ENCODE results near the gene CHKA. TPM values are rescaled to one million over a fixed set of nuclear protein-coding genes. Genes with fewer than 3 reads are reported as not detected.
A peak's percentile ranks its signal among the peaks of the same experiment; 100 is the strongest.

The CHKA gene
- total RNA-seq, 1 donor from 2014 or later, result 60.4 TPM

GRCh38 chr11:68133761-68134160 is 12.6 kb upstream of the CHKA start:
- Mint-ChIP-seq H3K36me3 (ENCODE audit: insufficient read depth) (peaks cover 21% of the 10 kb centered on the region), H3K9me3 (ENCODE audit: low read depth) (peaks cover 37% of the 10 kb centered on the region)
- TF ChIP-seq, protein P1, sequence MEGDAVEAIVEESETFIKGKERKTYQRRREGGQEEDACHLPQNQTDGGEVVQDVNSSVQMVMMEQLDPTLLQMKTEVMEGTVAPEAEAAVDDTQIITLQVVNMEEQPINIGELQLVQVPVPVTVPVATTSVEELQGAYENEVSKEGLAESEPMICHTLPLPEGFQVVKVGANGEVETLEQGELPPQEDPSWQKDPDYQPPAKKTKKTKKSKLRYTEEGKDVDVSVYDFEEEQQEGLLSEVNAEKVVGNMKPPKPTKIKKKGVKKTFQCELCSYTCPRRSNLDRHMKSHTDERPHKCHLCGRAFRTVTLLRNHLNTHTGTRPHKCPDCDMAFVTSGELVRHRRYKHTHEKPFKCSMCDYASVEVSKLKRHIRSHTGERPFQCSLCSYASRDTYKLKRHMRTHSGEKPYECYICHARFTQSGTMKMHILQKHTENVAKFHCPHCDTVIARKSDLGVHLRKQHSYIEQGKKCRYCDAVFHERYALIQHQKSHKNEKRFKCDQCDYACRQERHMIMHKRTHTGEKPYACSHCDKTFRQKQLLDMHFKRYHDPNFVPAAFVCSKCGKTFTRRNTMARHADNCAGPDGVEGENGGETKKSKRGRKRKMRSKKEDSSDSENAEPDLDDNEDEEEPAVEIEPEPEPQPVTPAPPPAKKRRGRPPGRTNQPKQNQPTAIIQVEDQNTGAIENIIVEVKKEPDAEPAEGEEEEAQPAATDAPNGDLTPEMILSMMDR (IDR thresholded peaks at IDR 0.05; ENCODE audit: unreplicated experiment), result no peak

DNA sequence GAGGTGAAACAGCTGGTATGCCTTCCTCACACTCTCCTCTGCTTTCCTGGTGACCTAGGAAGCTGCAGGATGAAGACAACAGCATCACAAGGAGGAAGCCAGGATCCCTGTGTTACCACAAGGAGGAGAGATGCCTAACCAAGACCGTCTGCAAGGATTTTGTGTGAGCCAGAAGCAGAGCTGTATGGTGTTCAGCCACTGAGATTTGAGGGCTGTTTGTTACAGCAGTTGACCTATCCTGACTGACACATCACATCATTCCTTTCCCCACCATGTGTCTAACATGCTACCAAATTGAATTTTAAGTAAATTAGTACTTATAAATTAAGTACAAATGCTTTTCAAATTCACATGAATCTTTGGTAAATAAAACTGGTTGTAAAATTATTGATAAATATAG is 8.9 kb upstream of the CHKA start:
- Mint-ChIP-seq H3K9me3 (ENCODE audit: low read depth) (peaks cover 24% of the 10 kb centered on the region), H3K4me3 (ENCODE audit: low read depth) (no peak overlapping the region), H3K36me3 (ENCODE audit: insufficient read depth) (peaks cover 12% of the 10 kb centered on the region), H3K27ac (no peak overlapping the region), H3K27me3 (no peaks in the 10 kb centered on the region), H3K4me1 (ENCODE audit: low read depth) (peaks cover 17% of the 10 kb centered on the region)
- TF ChIP-seq, protein P1 (IDR thresholded peaks at IDR 0.05; ENCODE audit: unreplicated experiment), result no peak
- no peak for DNase-seq (ENCODE audit: low spot score, unreplicated experiment)

More at GRCh38 chr11:68133761-68134160, 12.6 kb upstream of the CHKA start:
- Mint-ChIP-seq H3K4me1 (ENCODE audit: low read depth) (peaks cover 20% of the 10 kb centered on the region), H3K27ac (no peak overlapping the region), H3K27me3 (no peaks in the 10 kb centered on the region), H3K4me3 (ENCODE audit: low read depth) (no peak overlapping the region)
- no peak for DNase-seq (ENCODE audit: low spot score, unreplicated experiment)

- Mint-ChIP-seq H3K36me3 (ENCODE audit: insufficient read depth) (peaks cover 7% of the 10 kb centered on the region), H3K4me3 (ENCODE audit: low read depth) (peak overlapping the region; percentile 68), H3K9me3 (ENCODE audit: low read depth) (peaks cover 14% of the 10 kb centered on the region), H3K27me3 (no peaks in the 10 kb centered on the region), H3K4me1 (ENCODE audit: low read depth) (peaks cover 17% of the 10 kb centered on the region), H3K27ac (peak overlapping the region; percentile 90)
- peak; percentile 31 for DNase-seq (ENCODE audit: low spot score, unreplicated experiment)
- TF ChIP-seq, protein P1 (IDR thresholded peaks at IDR 0.05; ENCODE audit: unreplicated experiment), result no peak
These were observed 7.6 kb upstream of the CHKA start for GRCh38 chr11:68128682-68129327.

- peak overlapping the region; percentile 90 for H3K27ac Mint-ChIP-seq
- H3K4me1 Mint-ChIP-seq (ENCODE audit: low read depth), result peaks cover 17% of the 10 kb centered on the region
- TF ChIP-seq, protein P1 (IDR thresholded peaks at IDR 0.05; ENCODE audit: unreplicated experiment), result no peak
- peak overlapping the region; percentile 68 for H3K4me3 Mint-ChIP-seq (ENCODE audit: low read depth)
- H3K36me3 Mint-ChIP-seq (ENCODE audit: insufficient read depth), result peaks cover 7% of the 10 kb centered on the region
- H3K27me3 Mint-ChIP-seq, result no peaks in the 10 kb centered on the region
- peak; percentile 87 for DNase-seq (ENCODE audit: low spot score, unreplicated experiment)
- peaks cover 14% of the 10 kb centered on the region for H3K9me3 Mint-ChIP-seq (ENCODE audit: low read depth)
These were observed 6.8 kb upstream of the CHKA start for GRCh38 chr11:68127714-68128681.

- H3K27me3 Mint-ChIP-seq, result no peaks in the 10 kb centered on the region
- H3K36me3 Mint-ChIP-seq (ENCODE audit: insufficient read depth), result no peaks in the 10 kb centered on the region
- no peak for DNase-seq (ENCODE audit: low spot score, unreplicated experiment)
- H3K27ac Mint-ChIP-seq, result no peak overlapping the region
- peaks cover 6% of the 10 kb centered on the region for H3K9me3 Mint-ChIP-seq (ENCODE audit: low read depth)
- H3K4me1 Mint-ChIP-seq (ENCODE audit: low read depth), result peaks cover 21% of the 10 kb centered on the region
- H3K4me3 Mint-ChIP-seq (ENCODE audit: low read depth), result no peak overlapping the region
- TF ChIP-seq, protein P1 (IDR thresholded peaks at IDR 0.05; ENCODE audit: unreplicated experiment), result no peak
These were observed 4.0 kb upstream of the CHKA start for GRCh38 chr11:68125164-68125563.
